Endometrial microvascular endothelial cells (primary cell): ENCODE measurements around the gene ACTMAP. TPM values are rescaled to one million over a fixed set of nuclear protein-coding genes. Genes with fewer than 3 reads are reported as not detected.
"Not testable (repeated sequence)": the region's sequence is repeated elsewhere in the genome, so short reads cannot be mapped to it uniquely, and the experiment has no call there.

Source experiments
- in situ Hi-C: cut with HindIII; loops from 2 replicates; pipeline ENCODE4 v1.10.0; 2017; ENCODE audit warnings: low sequenced_read_pairs, low pct_unique_long_range_greater_than_20kb; ENCODE audit errors: inconsistent ontology term
- total RNA-seq: library from RNA; depleted of rRNA; stranded (reverse); fragments of >200 nt; gene quantifications from one replicate; pipeline ENCODE4 v1.2.3, GENCODE V29; 2015; ENCODE audit errors: inconsistent ontology term

Gene ACTMAP
- total RNA-seq, 1 donor from 2014 or later, result 2.0 TPM

DNA sequence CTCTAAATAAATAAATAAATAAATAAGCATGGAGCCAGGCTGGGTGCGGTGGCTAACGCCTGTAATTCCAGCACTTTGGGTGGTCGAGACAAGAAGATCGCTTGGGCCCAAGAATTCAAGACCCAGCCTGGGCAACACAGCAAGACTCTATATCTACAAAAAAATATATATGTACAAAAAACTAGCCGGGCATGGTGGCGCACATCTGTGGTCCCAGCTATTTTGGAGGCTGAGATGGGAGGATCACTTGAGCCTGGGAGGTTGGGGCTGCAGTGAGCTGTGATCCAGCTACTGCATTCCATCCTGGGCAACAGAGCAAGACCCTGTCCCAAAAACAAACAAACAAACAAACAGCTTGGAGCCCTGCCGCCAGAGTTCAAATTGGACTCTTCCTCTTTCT lies 2.7 kb downstream of the ACTMAP start:
- in situ Hi-C loops, result no loop called here

DNA sequence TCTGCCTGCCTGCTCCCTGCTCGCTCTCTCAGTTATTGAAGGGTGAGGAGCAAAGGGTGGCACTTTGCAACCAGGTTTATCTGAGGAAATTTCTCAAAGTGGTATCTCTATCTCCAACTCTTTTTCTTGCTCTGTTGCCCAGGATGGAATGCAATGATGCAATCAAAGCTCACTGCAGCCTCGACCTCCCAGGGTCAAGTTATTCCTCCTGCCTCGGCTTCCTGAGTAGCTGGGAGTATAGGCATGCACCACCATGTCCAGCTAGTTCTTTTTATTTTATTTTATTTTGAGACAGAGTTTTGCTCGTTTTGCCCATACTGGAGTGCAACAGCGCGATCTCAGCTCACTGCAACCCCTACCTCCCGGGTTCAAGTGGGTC lies 4.9 kb downstream of the ACTMAP start:
- in situ Hi-C loops, result no loop called here

DNA sequence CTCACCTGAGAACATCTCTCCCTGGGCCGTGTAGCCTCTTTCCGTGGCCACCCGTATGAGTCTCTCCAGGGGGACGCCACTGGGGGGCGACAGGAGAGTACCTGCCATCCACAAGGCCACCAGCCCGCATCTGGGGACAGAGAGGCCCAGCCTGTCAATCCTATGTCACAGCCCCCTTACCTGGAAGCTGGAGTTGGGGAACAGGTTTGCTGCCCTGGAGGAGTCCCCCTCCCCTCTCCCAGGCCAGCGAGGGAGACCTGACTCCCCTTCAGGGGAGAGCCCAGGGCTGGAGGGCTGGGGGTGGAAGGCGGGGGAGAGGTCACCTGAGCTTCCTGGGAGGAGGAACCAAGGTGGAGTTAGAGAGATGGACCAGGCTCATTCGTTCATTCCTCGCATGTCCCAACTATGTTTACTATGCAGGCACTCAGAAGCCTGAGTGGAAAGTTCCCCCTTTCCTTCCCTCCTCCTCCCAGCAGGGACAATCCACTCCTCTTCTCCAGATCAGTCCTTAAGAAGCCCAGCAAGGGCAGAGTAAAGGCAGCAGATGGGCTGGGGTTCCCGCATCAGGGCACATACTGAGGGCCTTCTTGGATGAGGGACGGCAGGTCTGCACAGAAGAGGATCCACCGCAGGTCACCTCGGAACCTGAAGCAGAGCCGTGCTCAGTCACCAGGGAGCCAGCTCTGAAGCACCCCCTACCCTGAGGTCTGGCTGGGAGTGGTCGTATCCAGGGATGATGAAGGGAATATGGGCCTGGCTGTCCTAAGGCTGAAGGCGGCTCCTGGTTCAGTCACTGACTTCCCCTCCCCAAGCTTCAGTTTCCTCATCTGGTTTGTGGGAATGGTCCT lies 5.5 kb downstream of the ACTMAP start:
- in situ Hi-C loops, result no loop called here

- in situ Hi-C loops, result no loop called here
These were observed 6.4 kb downstream of the ACTMAP start for GRCh38 chr19:40743926-40744325.

GRCh38 chr19:40742886-40743285 lies 7.4 kb downstream of the ACTMAP start:
- in situ Hi-C loops, result no loop called here

GRCh38 chr19:40742477-40742876 lies 7.8 kb downstream of the ACTMAP start:
- in situ Hi-C loops, result no loop called here

GRCh38 chr19:40741527-40742390 lies 8.5 kb downstream of the ACTMAP start:
- in situ Hi-C loops, result no loop called here

- in situ Hi-C loops, result no loop called here
These were observed 9.5 kb downstream of the ACTMAP start for GRCh38 chr19:40740747-40741146.

GRCh38 chr19:40739871-40740703 lies 10.2 kb downstream of the ACTMAP start:
- in situ Hi-C loops, result no loop called here

DNA sequence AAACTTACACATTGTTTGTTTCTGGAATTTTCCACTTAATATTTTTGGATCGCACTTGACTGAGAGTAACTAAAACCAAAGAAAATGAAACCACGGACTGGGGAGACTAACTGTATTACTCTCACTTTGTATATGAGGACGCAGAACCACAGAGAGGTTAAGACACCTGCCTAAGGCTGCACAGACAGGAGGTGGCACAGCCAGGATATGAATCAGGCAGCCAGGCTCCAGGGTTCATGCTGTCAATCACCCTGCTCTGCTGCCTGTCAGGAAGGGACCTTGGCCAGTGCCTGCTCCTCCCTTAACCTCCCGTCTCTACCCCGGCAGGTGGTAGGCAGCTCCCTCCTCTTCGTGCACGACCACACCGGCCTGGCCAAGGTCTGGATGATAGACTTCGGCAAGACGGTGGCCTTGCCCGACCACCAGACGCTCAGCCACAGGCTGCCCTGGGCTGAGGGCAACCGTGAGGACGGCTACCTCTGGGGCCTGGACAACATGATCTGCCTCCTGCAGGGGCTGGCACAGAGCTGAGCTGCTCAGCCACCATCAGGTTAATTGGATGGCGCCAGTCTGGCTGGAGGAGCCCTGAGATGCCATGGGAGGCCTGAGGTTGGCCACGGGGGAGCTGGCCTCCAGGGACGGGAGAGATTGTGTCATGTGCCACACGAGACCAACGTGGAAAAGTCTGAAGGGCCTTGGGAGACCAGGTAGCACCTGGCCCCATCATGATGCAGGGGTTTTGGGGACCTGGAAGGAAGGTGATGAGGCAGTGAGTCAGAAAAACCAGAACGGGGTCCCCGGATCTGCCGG lies 11.0 kb downstream of the ACTMAP start:
- in situ Hi-C loops, result no loop called here

GRCh38 chr19:40737102-40737644 lies 13.1 kb downstream of the ACTMAP start:
- in situ Hi-C loops, result no loop called here

- in situ Hi-C loops, result no loop called here
These were observed 13.6 kb downstream of the ACTMAP start for GRCh38 chr19:40736661-40737060.

DNA sequence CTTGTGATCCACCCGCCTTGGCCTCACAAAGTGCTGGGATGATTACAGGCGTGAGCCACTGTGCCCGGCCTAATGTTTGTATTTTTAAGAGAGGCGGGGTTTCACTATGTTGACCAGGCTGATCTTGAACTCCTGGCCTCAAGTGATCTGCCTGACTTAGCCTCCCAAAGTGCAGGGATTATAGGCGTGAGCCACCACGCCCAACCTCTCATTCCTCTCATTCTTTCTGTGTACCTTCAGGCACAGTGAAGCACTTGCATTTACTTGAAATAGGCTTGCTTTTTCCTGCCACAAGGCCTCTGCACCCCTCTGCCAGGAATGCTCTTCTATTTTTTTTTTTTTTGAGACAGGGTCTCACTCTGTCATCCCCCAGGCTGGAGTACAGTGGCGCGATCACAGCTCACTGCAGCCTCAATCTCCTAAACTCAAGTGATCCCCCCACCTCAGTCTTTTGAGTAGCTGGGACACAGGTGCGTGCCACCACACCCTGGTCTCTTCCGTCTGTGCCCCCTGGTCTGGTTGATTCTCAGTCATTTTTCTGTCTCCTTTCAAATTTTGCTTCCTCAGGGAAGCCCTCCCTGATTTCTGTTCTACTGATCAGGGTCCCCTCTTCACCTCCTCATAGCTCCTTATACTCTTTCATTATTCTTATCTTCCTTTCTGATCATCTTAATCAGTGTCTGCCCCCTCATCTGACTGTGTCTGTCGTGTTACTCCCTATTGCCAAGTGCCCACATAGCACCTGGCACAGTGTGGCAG lies 15.1 kb downstream of the ACTMAP start:
- in situ Hi-C loops, result no loop called here

DNA sequence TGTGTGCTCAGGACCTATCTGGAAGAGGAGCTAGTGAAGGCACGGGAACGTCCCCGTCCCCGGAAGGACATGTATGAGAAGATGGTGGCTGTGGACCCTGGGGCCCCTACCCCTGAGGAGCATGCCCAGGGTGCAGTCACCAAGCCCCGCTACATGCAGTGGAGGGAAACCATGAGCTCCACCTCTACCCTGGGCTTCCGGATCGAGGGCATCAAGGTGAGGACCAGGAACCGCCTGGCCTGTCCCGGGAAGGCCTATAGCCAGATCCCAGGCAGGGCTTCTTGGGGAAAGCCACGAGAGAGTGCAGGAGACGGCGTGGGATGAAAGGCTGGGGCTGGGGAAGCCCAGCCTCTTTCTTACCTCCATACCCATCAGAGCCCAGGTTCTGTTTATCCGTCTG lies 17.1 kb downstream of the ACTMAP start:
- in situ Hi-C loops, result no loop called here

GRCh38 chr19:40732304-40732703 lies 18.0 kb downstream of the ACTMAP start:
- in situ Hi-C loops, result not testable (repeated sequence)

DNA sequence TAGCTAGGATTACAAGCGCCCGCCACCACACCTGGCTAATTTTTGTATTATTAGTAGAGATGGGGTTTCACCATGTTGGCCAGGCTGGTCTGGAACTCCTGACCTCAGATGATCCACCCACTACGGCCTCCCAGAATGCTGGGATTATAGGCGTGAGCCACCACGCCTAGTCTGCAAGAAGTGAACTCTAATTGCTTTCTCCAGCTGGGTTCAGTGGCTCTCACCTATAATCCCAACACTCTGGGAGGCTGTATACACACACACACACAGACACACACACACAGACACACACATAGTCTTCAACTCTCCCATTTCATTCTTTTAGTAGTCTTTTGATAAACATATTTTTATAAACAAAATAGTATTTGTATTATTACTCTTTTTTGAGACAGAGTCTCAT lies 20.2 kb downstream of the ACTMAP start:
- in situ Hi-C loops, result not testable (repeated sequence)

DNA sequence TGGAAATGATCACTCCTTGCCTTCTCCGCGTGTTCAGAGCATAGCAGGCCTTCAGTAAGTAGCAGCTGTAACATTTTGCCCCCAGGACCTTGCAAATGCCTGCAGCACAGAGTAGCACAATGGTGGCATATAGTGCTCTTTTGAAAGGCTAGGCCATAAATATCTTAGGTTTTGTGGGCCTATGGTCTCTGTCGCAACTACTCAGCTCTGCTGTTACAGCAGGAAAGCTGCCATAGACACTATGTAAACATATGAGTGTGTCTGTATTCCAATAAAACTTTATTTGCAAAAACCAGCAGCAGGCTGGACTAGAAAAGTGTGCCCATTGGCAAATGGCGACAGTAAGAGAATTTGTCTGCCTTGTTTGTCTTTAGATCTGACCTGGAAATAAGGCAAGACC lies 24.0 kb downstream of the ACTMAP start:
- in situ Hi-C loops, result no loop called here

GRCh38 chr19:40724855-40725254 lies 25.4 kb downstream of the ACTMAP start:
- in situ Hi-C loops, result no loop called here
